Ovary (tissue), 9 donors: ENCODE results near the gene AK3. TPM values are rescaled to one million over a fixed set of nuclear protein-coding genes. Genes with fewer than 3 reads are reported as not detected.

Experiments
- DNase-seq, 5 donors: peaks; one replicate each; pipeline ENCODE4 v3.0.0-alpha.2; 2019 to 2020
- H3K27ac ChIP-seq, 2 donors: fragments of 200-600 bp; one replicate each; pipeline versions ENCODE4 v1.5.1 to v1.8.0; 2019 to 2022
- H3K27me3 ChIP-seq: fragments of 200-600 bp; one replicate; pipeline ENCODE4 v1.8.0; 2022
- H3K36me3 ChIP-seq: fragments of 200-600 bp; sonication (generic); one replicate; pipeline ENCODE4 v1.5.1; 2019
- H3K4me1 ChIP-seq: one replicate; pipeline ENCODE4 v1.8.1; 2013; ENCODE audit warnings: mild to moderate bottlenecking, moderate library complexity; ENCODE audit not compliant: insufficient read depth
- H3K4me3 ChIP-seq: fragments of 200-600 bp; sonication (generic); one replicate; pipeline ENCODE4 v1.5.1; 2017
- H3K9me3 ChIP-seq, 2 donors: fragments of 200-600 bp in 1 of 2; sonication (generic) in 1 of 2; one replicate each; pipeline versions ENCODE4 v1.5.1 to v1.8.1; 2013 to 2019; ENCODE audit warnings: mild to moderate bottlenecking in 1 of 2, moderate library complexity in 1 of 2
- EP300 ChIP-seq: sonication (generic); formaldehyde crosslinking; IDR thresholded peaks from one replicate; pipeline ENCODE4 v1.6.1; 2017; ENCODE audit warnings: antibody characterized with exemption
- POLR2A ChIP-seq: fragments of 450-650 bp; IDR thresholded peaks from one replicate; pipeline ENCODE4 v1.6.1; 2017; ENCODE audit warnings: antibody characterized with exemption, mild to moderate bottlenecking, moderate library complexity
- WGBS, 3 donors: extraction: QIAGEN DNeasy Blood & Tissue Kit in 1 of 3; methylation state at CpG; one replicate each; pipeline versions ENCODE4 v1.1.5 to v1.1.7; 2013 to 2017; 5-methylcytosine and 5-hydroxymethylcytosine counted together
- intact Hi-C, 4 donors: fragments of 100-400 bp; cut with DNase I; formaldehyde crosslinking; loops; one replicate each; pipeline versions ENCODE4 v1.11.0 to v1.15.1; 2022 to 2023
- polyA plus RNA-seq, 2 donors: library from polyadenylated mRNA; stranded (reverse); fragments of 200-250 nt in 1 of 2; fragments of 350-450 nt in 1 of 2; fragmentation: Illumina TruSeq in 1 of 2; extraction: RNeasy Lipid Tissue Mini Kit (QIAGEN cat#74804) in 1 of 2; gene quantifications; one replicate each; pipeline ENCODE4 v1.2.3, GENCODE V29; 2013 to 2014
- total RNA-seq, 7 donors: library from RNA; depleted of rRNA in 2 of 7; stranded (reverse); fragments of >200 nt in 2 of 7; fragmentation: NEBNext Ultra II Directional in 3 of 7; extraction: Animal tissue kit (Norgen Biotek cat#: 25700) in 3 of 7; gene quantifications; one replicate each; pipeline versions ENCODE4 v1.1.0 to v1.2.4, GENCODE V29; 2016 to 2023
- TF ChIP-seq, protein P1 (sequence below), 3 donors: fragments of 450-650 bp in 2 of 3; fragments of 200-600 bp in 1 of 3; IDR thresholded peaks; one replicate each; pipeline versions ENCODE4 v1.5.1 to v1.8.0; 2016 to 2022; ENCODE audit warnings: antibody characterized with exemption in 3 of 3, mild to moderate bottlenecking in 1 of 3
- donor health status: DM: no; HTN: no; CAD: no; lungs with moderate emphysema.
- donor health status: DM: no; HTN: no; CAD: no.
- donor health status: Bipolar disorder and iron deficiency.
- donor health status: DM: yes; HTN: yes; CAD: no.
- donor health status: DM: no; HTN: no; CAD: no.
- donor health status: DM: yes; HTN: yes; CAD: no.

The AK3 gene
- total and polyA plus RNA-seq, 9 donors = 49.8 to 88.7 (median 59.5) TPM

DNA sequence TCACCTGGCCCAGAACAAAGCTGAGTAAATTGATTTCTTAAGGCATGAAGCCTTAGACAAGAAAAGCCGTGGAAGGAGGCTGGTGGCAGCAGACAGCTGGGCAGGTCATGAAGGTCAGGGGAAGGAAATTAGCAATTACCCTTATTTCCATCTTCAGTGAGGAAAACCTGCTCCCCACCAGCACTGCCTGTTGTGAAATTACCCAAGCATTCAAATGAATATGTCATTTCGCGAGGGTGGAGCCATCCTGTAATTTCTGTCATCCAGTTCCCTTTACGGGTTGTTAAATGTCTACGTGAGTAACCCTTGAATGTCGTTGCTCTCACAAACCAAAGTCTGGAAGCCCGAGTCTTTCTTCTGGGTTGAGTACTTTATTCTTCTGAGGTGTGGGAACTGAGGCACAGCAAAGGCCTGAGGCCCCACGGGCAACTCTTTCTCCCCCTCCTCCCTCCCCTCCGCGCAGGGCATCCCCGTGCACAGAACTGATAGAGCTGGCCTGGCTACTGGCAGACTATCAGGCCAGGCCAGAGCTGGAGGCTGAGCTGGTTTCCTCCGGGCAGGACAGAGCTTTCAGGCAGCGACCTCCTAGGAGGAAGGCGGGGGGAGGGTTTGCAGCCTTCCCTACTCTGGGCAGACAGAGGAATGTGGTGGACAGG lies 22.0 kb upstream of the AK3 start:
- 43 to 49% (median 47%) methylated on average over 14 of the region's 14 CpGs for WGBS, 3 donors
- intact Hi-C loops = loop anchor here in 3 of 4 donors (5.0 to 10.0 kb wide), 3 partner anchors 222 to 832 kb away; partner anchors contain the start of gene JAK2 (in 3 of the 3)
- no peaks in the 10 kb centered on the region for H3K27me3 ChIP-seq
- H3K9me3 ChIP-seq = no peaks in the 10 kb centered on the region
- TF ChIP-seq EP300 (no peak), POLR2A (no peak)
- TF ChIP-seq, protein P1, sequence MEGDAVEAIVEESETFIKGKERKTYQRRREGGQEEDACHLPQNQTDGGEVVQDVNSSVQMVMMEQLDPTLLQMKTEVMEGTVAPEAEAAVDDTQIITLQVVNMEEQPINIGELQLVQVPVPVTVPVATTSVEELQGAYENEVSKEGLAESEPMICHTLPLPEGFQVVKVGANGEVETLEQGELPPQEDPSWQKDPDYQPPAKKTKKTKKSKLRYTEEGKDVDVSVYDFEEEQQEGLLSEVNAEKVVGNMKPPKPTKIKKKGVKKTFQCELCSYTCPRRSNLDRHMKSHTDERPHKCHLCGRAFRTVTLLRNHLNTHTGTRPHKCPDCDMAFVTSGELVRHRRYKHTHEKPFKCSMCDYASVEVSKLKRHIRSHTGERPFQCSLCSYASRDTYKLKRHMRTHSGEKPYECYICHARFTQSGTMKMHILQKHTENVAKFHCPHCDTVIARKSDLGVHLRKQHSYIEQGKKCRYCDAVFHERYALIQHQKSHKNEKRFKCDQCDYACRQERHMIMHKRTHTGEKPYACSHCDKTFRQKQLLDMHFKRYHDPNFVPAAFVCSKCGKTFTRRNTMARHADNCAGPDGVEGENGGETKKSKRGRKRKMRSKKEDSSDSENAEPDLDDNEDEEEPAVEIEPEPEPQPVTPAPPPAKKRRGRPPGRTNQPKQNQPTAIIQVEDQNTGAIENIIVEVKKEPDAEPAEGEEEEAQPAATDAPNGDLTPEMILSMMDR (IDR thresholded peaks at IDR 0.05) = no peak
- no peak overlapping the region for H3K4me3 ChIP-seq
- H3K36me3 ChIP-seq = no peaks in the 10 kb centered on the region
- H3K4me1 ChIP-seq = no peaks in the 10 kb centered on the region
- DNase-seq = no peak
- no peak overlapping the region for H3K27ac ChIP-seq

DNA sequence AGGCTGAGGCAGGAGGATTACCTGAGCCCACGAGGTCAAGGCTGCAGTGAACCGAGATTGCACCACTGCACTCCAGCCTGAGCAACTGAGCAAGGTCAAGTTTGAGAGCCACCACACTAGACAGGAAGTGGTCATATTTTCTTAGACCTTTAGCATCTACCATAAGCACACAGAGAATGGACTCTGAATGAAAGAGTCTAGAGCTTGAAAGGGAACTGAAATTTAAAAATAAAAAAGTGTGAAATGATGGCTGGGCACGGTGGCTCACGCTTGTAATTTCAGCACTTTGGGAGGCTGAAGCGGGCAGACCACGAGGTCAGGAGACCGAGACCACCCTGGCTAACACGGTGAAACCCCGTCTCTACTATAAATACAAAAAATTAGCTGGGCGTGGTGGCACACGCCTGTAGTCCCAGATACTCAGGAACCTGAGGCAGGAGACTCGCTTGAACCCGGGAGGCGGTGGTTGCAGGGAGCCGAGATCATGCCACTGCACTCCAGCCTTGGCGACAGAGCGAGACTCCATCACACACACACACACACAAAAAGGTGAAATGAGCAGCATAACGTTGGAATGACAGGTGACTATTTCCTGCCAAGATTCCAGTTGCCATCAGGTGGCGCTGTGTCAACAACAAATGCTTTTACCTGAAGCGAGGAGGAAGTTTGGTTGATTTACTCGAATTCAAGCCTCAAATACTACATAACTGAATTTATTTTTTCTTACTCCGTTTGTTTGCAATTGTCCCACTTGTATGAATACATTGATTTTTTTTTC lies 21.3 kb upstream of the AK3 start:
- Histone ChIP-seq H3K4me1 (no peaks in the 10 kb centered on the region), H3K27ac (no peak overlapping the region), H3K36me3 (no peaks in the 10 kb centered on the region), H3K4me3 (no peak overlapping the region), H3K27me3 (no peaks in the 10 kb centered on the region), H3K9me3 (no peaks in the 10 kb centered on the region)
- 19 to 29% (median 22%) methylated on average over 22 of the region's 22 CpGs for WGBS, 3 donors
- DNase-seq = peak; percentile 60 to 80 (median 77)
- TF ChIP-seq, protein P1 (IDR thresholded peaks at IDR 0.05) = peak; percentile 33 to 80 (median 75)
- TF ChIP-seq POLR2A (no peak), EP300 (no peak)
- intact Hi-C loops = loop anchor here in 3 of 4 donors (5.0 to 10.0 kb wide), 3 partner anchors 223 to 833 kb away; partner anchors contain the start of gene JAK2 (in 3 of the 3)

DNA sequence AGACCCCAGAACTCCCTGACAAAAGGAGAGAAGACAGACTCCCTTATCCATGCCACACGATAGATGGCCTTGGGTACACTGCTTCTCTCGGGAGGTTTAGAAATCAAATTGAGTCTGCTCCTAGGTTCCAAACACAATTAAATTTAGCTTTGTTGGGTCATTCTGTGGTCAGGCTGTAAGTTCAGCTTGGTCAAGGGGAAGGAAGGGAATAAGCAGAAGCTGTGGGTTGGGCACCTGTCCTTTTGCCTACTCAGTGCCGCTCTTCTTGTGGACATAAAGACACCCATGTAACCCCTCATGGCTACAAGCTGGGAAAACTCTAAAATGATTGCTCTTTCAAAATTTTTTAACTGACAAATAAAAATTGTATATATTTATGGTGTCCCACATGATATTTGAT lies 19.1 kb upstream of the AK3 start:
- H3K27ac ChIP-seq = no peak overlapping the region
- no peak overlapping the region for H3K4me3 ChIP-seq
- TF ChIP-seq POLR2A (no peak), EP300 (no peak)
- TF ChIP-seq, protein P1 (IDR thresholded peaks at IDR 0.05) = no peak
- H3K36me3 ChIP-seq = no peaks in the 10 kb centered on the region
- peaks cover 3% of the 10 kb centered on the region for H3K4me1 ChIP-seq
- H3K27me3 ChIP-seq = no peaks in the 10 kb centered on the region
- intact Hi-C loops = loop anchor here in 3 of 4 donors (5.0 to 10.0 kb wide), 3 partner anchors 225 to 835 kb away; partner anchors contain the start of gene JAK2 (in 3 of the 3)
- no peak for DNase-seq
- WGBS, 3 donors = 77 to 84% (median 82%) methylated on average over 3 of the region's 3 CpGs
- H3K9me3 ChIP-seq = no peaks in the 10 kb centered on the region

DNA sequence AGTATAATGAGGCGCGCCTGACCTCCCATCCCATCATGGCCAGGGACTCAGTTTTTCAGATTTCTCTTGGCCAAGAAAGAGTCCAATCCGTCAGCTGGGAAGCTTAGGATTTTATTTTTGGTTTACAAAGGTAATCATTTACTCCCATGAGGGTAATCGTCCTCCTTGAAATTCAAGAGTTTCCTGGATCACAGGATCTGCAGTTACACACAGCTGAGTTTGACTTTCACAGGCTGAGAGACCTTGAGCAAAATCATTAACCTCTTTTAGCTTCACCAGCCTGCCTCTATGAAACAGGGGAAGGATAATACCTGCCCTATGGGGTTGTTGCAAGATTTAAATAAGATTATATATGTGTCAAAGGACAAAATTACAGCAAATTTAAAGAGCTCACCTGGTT lies 15.4 kb upstream of the AK3 start:
- Histone ChIP-seq H3K36me3 (no peaks in the 10 kb centered on the region), H3K27me3 (no peaks in the 10 kb centered on the region), H3K9me3 (no peaks in the 10 kb centered on the region), H3K27ac (no peak overlapping the region), H3K4me3 (no peak overlapping the region), H3K4me1 (peaks cover 3% of the 10 kb centered on the region)
- no peak for DNase-seq
- 7 to 23% (median 11%) methylated on average over 4 of the region's 4 CpGs for WGBS, 3 donors
- no peak for TF ChIP-seq EP300
- no peak for TF ChIP-seq POLR2A
- TF ChIP-seq, protein P1 (IDR thresholded peaks at IDR 0.05) = no peak
- intact Hi-C loops = loop anchor here in 3 of 4 donors (10.0 kb wide), 3 partner anchors 668 to 838 kb away; partner anchors contain the start of gene PLGRKT (in 1 of the 3)
